ENCODE data around the gene NOX4.

DNA sequence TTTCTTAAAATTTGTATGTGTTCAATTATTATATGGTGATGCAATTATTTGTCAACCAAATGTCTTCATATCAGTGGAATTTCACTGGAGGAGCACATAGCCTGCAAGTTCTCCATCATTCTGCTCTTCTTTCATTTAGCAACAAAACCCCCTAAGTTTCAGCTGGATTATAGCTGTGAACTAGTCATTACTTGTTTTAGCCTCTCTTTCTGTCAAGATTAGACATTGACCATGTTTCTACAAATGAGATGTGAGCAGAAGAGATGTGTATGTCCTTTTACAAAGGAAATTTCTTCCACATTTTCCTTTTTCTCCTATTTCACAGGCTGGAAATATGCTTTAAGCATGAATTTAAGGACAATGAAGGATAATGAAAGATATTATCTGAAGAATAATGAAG lies 9.2 kb upstream of the NOX4 start:
- TF ChIP-seq POLR2A (IDR thresholded peaks at IDR 0.05), result no peak
- TF ChIP-seq, protein P1, sequence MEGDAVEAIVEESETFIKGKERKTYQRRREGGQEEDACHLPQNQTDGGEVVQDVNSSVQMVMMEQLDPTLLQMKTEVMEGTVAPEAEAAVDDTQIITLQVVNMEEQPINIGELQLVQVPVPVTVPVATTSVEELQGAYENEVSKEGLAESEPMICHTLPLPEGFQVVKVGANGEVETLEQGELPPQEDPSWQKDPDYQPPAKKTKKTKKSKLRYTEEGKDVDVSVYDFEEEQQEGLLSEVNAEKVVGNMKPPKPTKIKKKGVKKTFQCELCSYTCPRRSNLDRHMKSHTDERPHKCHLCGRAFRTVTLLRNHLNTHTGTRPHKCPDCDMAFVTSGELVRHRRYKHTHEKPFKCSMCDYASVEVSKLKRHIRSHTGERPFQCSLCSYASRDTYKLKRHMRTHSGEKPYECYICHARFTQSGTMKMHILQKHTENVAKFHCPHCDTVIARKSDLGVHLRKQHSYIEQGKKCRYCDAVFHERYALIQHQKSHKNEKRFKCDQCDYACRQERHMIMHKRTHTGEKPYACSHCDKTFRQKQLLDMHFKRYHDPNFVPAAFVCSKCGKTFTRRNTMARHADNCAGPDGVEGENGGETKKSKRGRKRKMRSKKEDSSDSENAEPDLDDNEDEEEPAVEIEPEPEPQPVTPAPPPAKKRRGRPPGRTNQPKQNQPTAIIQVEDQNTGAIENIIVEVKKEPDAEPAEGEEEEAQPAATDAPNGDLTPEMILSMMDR (IDR thresholded peaks at IDR 0.05 in 8 of 11, conservative IDR thresholded peaks at IDR 0.05 in 3 of 11), result no peak
